Activated CD8-positive, alpha-beta memory T cell treated with anti-CD3 and anti-CD28 coated beads, Interleukin-2, amount 50 U/mL, for 24 hours (primary cell): Measurements from ENCODE around the gene GPR21.

ENCODE experiments used
- DNase-seq: peaks from one replicate; pipeline ENCODE4 v3.0.0-alpha.2; 2020; ENCODE audit errors: extremely low read depth

GPR21 gene

GRCh38 chr9:123033864-123034601, 566 bp downstream of the GPR21 start:
- no peak for DNase-seq

- no peak for DNase-seq
These were observed 1.5 kb downstream of the GPR21 start for GRCh38 chr9:123034881-123035510.

- DNase-seq: no peak
These were observed 2.3 kb downstream of the GPR21 start for GRCh38 chr9:123035791-123036190.

GRCh38 chr9:123036893-123037545, 3.6 kb downstream of the GPR21 start:
- no peak for DNase-seq

GRCh38 chr9:123039617-123040219, 6.3 kb downstream of the GPR21 start:
- no peak for DNase-seq

DNA sequence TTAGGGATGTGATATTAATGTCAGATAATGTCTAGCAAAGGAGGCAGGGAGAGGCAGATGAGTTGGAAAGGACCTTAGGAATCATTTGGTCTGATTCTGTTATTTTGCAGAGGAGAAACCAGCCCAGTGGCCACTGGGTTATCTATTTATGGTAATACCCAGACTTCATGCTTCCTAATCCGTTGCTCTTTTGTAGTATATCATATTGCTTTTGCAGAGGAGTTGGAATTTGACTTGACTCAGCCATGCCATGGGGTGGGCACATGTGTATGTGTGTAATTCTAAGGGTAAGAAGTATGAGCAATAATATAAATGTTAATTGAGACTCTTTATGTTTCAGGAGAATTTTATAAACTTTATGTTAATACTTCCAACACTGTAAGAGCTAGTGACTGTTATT, 7.3 kb downstream of the GPR21 start:
- no peak for DNase-seq

DNA sequence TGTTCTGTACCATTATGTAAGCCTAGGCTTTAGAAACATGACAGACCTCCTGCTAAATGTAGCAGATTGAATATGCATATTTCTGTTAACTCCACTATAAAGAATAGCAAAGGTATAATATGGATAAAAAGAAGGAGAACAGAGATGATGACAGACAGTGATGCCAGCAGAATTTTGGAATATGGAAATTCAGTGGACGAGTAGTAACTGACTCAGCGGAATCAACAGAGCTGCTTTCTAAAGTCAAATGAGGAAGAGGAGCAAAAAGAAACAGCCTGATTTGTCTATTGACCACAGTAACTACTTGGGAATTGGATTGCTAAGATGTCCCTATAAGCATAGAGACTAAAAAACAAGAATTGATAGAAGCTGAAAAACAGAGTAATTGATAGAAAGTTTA, 8.0 kb downstream of the GPR21 start:
- DNase-seq: no peak

DNA sequence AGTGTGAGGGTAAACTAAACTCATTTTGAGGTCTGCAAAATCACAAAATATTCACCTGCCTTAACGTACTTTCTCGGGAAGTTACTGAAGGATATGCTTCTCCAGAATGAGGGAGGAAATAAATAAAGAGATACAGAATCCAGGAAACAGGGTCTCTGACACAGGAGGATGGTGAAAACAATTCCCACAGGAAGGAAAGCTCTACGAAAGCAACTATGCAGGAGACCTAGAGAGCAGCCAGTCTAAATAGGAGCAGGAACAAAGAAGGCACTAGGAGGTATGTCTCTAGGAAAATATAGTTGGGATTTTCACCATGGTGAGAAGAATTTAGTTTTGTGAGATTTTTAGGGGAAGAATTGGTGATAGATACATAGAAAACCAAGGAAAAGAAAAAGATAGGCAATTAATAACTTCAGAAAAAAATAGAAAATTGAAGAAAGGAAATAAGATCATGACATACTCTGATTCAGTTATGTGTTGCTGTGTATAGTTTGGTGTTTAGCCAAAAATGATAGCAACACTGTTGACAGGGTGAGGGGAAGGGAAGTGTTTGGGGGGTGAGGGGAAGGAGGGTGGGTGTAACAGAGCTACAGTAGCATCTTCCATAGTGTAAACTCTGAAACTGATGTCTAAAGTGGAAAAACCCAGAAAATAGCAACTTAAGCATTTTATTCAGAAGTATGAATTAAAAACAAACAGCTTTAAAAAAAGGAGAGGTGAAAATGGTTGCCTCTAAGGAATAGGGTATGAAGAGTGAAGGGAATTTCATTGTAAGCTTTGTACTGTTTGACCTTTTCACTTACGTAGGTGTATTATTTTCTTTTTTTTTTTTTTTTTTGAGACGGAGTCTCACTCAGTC, 9.8 kb downstream of the GPR21 start:
- no peak for DNase-seq

- no peak for DNase-seq
These were observed 11.1 kb downstream of the GPR21 start for GRCh38 chr9:123044586-123044985.

- DNase-seq: no peak
These were observed 13.1 kb downstream of the GPR21 start for GRCh38 chr9:123046406-123047195.

GRCh38 chr9:123048748-123049147, 15.3 kb downstream of the GPR21 start:
- DNase-seq: no peak

DNA sequence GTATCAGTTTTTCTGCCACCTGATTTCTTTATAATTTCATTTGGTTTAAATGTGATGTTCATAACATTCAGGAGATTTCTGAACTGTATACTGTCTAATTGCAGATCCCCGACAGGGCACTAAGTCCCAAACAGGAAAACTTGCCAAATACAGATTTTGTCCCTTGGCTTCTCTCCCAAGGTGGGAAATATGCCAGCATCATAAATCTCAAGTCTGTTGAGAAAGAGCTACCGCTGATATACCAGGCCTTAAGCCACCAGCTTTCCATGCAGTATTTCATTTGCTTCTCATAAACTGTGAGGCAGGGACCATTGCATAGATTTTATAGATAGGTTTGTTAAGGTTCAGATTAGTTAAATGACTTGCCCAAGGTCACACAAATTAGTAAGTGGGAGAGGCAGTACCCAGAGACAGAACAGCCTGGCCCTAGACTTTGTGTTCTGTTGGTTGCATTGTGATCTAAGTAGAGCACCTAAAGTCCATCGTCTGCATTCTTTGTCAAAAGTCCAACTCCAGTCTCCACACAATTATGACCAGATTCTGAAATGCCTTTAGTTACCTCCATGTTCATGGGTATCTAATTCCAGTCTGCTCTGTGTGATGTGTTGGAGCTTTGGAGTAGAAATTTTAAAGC, 16.2 kb downstream of the GPR21 start:
- no peak for DNase-seq

- DNase-seq: no peak
These were observed 19.6 kb downstream of the GPR21 start for GRCh38 chr9:123053046-123053445.

GRCh38 chr9:123053711-123054110, 20.2 kb downstream of the GPR21 start:
- no peak for DNase-seq

DNA sequence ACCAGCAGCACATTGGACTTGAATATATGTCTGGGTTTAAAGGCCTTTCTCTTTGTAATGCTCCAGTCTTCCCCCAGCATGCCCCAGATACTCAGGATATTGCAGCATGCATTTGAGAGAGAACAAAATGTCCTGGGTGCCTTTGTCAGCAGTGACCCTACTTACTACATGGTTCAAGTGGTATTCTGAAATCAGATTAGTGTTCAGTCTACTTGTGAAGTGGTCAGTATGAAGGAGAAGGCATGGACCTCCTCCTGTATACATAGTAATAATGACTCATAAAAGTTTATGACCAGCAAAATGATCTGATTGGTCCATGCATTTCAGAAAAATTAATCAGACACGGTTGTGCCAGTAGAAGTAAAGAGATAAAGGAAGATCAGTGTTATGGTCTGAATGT, 25.4 kb downstream of the GPR21 start:
- DNase-seq: no peak

DNA sequence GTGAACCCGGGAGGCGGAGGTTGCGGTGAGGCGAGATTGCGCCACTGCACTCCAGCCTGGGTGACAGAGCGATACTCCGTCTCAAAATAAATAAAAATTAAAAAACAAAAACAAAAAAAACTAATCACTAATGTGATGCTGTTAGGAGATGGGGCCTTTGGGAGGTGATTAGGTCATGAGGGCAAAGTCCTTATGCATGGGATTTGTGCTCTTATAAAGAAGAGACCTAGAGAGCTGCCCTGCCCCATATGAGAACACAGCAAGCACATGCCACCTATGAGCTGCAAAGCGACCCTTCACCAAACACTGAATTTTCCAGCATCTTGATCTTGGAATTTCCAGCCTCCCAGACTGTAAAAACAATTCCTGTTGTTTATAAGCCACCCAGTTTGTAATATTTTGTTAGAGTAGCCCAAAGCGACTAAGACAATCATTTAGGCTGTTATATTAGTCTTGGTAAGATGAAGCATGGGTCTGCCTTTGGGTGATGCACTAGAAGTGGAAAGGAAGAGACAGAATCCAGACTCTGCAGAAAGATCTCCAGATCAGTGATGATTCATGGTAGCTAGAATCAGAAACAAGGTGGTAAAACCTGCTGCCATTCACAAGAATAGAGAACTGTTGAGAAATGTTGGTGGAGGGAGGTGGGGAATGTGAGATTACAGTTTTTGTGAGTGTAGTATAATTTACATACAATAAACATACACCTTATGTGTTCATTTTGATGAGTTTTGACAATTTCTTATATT, 26.2 kb downstream of the GPR21 start:
- DNase-seq: no peak

DNA sequence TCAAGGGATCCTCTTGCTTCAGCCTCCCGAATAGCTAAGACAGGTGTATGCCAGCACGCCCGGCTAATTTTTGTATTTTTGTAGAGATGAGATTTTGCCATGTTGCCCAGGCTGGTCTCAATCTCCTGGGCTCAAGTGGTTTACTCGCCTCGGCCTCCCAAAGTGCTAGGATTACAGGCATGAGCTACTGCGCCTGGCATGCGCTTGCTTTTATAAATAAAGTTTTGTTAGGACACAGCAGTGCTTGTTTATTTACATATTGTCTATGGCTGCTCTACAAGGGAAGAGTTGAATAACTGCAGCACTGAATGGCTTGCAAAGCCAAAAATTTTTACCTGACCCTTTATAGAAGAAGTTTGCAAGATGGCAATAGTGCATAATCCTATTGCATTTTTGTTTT, 27.7 kb downstream of the GPR21 start:
- DNase-seq: no peak

- DNase-seq: no peak
These were observed 29.1 kb downstream of the GPR21 start for GRCh38 chr9:123062351-123063176.

DNA sequence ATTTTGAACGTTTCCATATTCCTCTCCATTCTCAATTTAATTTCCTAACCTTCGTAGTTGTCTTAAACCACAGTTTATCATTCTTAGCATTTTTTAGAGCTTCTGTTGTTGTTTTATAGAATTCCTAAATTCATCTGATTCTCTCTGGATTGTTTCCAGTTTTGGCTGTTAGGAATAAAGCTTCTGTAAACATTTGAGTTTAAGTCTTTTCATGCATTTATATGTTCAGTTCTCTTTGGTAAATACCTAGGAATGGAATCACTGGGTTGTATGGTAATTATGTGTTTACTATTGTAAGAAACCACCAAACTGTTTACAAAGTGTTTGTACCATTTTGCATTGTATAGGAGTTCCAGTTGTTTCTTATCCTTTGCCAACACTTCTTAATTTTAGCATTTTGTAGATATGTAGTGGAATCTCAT, 29.7 kb downstream of the GPR21 start:
- no peak for DNase-seq
